PC-9 (cell line): ENCODE measurements around the gene C14orf132. TPM values are rescaled to one million over a fixed set of nuclear protein-coding genes. Genes with fewer than 3 reads are reported as not detected.
"Not testable (repeated sequence)": the region's sequence is repeated elsewhere in the genome, so short reads cannot be mapped to it uniquely, and the experiment has no call there.

Source experiments
- BruUV-seq: library from RNA; stranded (reverse); fragments of 400-500 nt; replicated peaks from 2 replicates; lab custom pipeline; 2021; lab: Mats Ljungman, UMichigan
- CTCF ChIA-PET: fragments of 300-600 bp; sonication (Branson Sonifier 250); formaldehyde crosslinking; loops from one replicate; lab custom pipeline; 2022; ENCODE audit warnings: antibody characterized with exemption; lab: Charles Lee
- POLR2A ChIA-PET: fragments of 300-600 bp; sonication (Branson Sonifier 250); formaldehyde crosslinking; loops from one replicate; lab custom pipeline; 2022; ENCODE audit warnings: antibody characterized with exemption; ENCODE audit not compliant: unreplicated experiment; lab: Charles Lee
- DNase-seq, 2 experiments: peaks; one replicate each; pipeline versions ENCODE4 v3.0.0 to v3.0.0-alpha.2; 2015 to 2022; ENCODE audit warnings: mixed read lengths in 1 of 2
- H2AFZ ChIP-seq: fragments of 200-600 bp; sonication (generic); 2 replicates; pipeline ENCODE4 v1.8.1; 2017; ENCODE audit warnings: antibody characterized with exemption
- H3F3A ChIP-seq: fragments of 200-600 bp; sonication (generic); 2 replicates; pipeline ENCODE4 v1.8.1; 2017; ENCODE audit warnings: antibody characterized with exemption, mild to moderate bottlenecking, low read depth; ENCODE audit not compliant: insufficient read depth
- H3K27ac ChIP-seq: fragments of 200-600 bp; sonication (generic); 2 replicates; pipeline ENCODE4 v1.6.1; 2016; ENCODE audit warnings: mixed run types
- H3K27me3 ChIP-seq: fragments of 200-600 bp; sonication (generic); 2 replicates; pipeline ENCODE4 v1.6.1; 2016; ENCODE audit warnings: low read depth, mixed run types; ENCODE audit not compliant: insufficient read depth
- H3K36me3 ChIP-seq: fragments of 200-600 bp; sonication (generic); 2 replicates; pipeline ENCODE4 v1.6.1; 2016; ENCODE audit warnings: low read depth, mixed run types
- H3K4me1 ChIP-seq: fragments of 200-600 bp; sonication (generic); replicated peaks from 2 replicates; pipeline ENCODE4 v1.6.1; 2016; ENCODE audit warnings: mixed run types; ENCODE audit not compliant: insufficient read depth
- H3K4me2 ChIP-seq: fragments of 200-600 bp; sonication (generic); 2 replicates; pipeline ENCODE4 v1.6.1; 2017; ENCODE audit warnings: mixed run types
- H3K4me3 ChIP-seq: fragments of 200-600 bp; sonication (generic); 2 replicates; pipeline ENCODE4 v1.6.1; 2016; ENCODE audit warnings: mixed run types
- H3K79me2 ChIP-seq: fragments of 200-600 bp; sonication (generic); 2 replicates; pipeline ENCODE4 v1.6.1; 2017; ENCODE audit warnings: low read depth, mixed run types
- H3K9me2 ChIP-seq: fragments of 200-600 bp; sonication (generic); 2 replicates; pipeline ENCODE4 v1.8.1; 2017; ENCODE audit warnings: mild to moderate bottlenecking; ENCODE audit not compliant: insufficient read depth
- H3K9me3 ChIP-seq: fragments of 200-600 bp; sonication (generic); 2 replicates; pipeline ENCODE4 v1.8.1; 2016; ENCODE audit warnings: low read depth; ENCODE audit not compliant: insufficient read depth
- H4K20me1 ChIP-seq: fragments of 200-600 bp; sonication (generic); 2 replicates; pipeline ENCODE4 v1.8.1; 2017; ENCODE audit not compliant: insufficient read depth
- EZH2 ChIP-seq: fragments of 200-600 bp; sonication (generic); IDR thresholded peaks from 2 replicates; pipeline ENCODE4 v1.8.0; 2017; ENCODE audit warnings: antibody characterized with exemption, low read depth
- intact Hi-C: fragments of 100-400 bp; cut with micrococcal nuclease; formaldehyde crosslinking; loops from one replicate; pipeline ENCODE4 v1.10.0; 2022; ENCODE audit not compliant: unreplicated experiment
- total RNA-seq: library from RNA; stranded (reverse); gene quantifications from 2 replicates; pipeline ENCODE4 v1.2.3, GENCODE V29; 2021
- TF ChIP-seq, protein P1 (sequence below): fragments of 200-600 bp; sonication (generic); conservative IDR thresholded peaks from 2 replicates; pipeline ENCODE4 v1.6.1; 2017; ENCODE audit warnings: mixed run types, antibody characterized with exemption, mild to moderate bottlenecking, moderate library complexity

C14orf132 gene
- total RNA-seq, 1 experiment from 2014 or later, result not detected

DNA sequence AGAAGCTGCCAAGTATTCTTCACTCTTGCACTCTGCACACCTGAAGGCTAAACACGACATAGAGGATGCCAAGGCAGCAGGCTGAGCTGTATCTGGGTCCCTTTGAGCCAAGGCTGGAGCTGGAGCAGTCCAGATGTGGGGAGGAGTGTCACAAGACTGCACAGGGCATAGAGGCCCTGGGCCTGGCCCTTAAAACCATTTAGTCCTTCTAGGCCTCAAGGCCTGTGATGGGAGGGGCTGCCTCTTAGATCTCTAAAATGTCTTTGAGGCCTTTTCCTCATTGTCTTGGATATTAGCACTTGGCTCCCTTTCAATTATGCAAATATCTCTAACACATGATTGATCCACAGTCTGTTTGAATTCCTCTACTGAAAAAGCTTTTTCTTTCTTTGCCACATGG lies 28.0 kb upstream of the C14orf132 start:
- no peak overlapping the region for H3K27ac ChIP-seq

DNA sequence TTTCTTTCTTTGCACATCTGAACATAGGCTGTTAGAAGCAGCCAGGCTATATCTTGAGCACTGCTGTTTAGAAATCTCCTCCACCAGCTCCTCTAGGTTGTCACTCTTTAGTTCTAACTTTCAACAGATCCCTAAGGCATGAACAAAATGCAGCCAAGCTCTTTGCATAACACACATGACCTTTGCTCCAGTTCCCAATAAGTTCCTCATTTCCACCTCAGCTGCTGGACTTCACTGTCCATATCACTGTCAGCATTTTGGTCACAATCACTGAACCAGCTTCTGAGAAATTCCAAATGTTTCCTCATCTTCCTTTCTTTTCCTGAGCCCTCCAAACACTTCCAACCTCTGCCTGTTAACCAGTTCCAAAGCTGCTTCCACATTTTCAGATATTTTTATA lies 27.6 kb upstream of the C14orf132 start:
- intact Hi-C loops, result no loop called here

More for the DNA sequence above, 28.0 kb upstream of the C14orf132 start:
- H3K36me3 ChIP-seq, result no peaks in the 10 kb centered on the region
- intact Hi-C loops, result no loop called here
- no peak for DNase-seq
- ChIA-PET CTCF (no interaction called here), POLR2A (no interaction called here)
- no peaks in the 10 kb centered on the region for H4K20me1 ChIP-seq
- BruUV-seq, result no TSS peak
- no peaks in the 10 kb centered on the region for H3K9me2 ChIP-seq
- no peak overlapping the region for H3K4me3 ChIP-seq
- no peaks in the 10 kb centered on the region for H3K4me1 ChIP-seq
- H3F3A ChIP-seq, result no peaks in the 10 kb centered on the region
- H3K79me2 ChIP-seq, result no peaks in the 10 kb centered on the region
- peaks cover 9% of the 10 kb centered on the region; the same call in 1 of the 2 replicates for H3K27me3 ChIP-seq
- TF ChIP-seq, protein P1, sequence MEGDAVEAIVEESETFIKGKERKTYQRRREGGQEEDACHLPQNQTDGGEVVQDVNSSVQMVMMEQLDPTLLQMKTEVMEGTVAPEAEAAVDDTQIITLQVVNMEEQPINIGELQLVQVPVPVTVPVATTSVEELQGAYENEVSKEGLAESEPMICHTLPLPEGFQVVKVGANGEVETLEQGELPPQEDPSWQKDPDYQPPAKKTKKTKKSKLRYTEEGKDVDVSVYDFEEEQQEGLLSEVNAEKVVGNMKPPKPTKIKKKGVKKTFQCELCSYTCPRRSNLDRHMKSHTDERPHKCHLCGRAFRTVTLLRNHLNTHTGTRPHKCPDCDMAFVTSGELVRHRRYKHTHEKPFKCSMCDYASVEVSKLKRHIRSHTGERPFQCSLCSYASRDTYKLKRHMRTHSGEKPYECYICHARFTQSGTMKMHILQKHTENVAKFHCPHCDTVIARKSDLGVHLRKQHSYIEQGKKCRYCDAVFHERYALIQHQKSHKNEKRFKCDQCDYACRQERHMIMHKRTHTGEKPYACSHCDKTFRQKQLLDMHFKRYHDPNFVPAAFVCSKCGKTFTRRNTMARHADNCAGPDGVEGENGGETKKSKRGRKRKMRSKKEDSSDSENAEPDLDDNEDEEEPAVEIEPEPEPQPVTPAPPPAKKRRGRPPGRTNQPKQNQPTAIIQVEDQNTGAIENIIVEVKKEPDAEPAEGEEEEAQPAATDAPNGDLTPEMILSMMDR, result no peak
- no peak for TF ChIP-seq EZH2
- H2AFZ ChIP-seq, result no peak overlapping the region
- H3K9me3 ChIP-seq, result no peaks in the 10 kb centered on the region
- H3K4me2 ChIP-seq, result no peak overlapping the region

DNA sequence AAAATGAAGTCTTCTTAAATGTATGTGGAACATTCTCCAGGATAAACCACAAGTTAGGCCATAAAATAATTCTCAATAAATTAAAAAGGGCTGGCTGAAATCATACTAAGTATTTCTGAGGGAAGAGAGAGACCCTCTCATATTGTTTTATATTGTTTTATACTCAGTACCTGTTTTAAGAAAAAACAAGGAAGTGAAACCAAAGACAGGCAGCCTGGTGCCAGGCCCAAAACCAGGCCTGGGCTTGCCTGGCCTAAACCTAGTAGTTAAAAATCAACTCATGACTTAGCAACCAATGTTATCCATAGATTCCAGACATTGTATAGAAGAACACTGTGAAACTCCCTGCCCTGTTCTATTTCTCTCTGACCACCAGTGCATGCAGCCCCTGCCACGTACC lies 26.4 kb upstream of the C14orf132 start:
- CTCF ChIA-PET, H3K79me2 ChIP-seq, H3K9me3 ChIP-seq, H2AFZ ChIP-seq, H3K4me2 ChIP-seq, H3K4me3 ChIP-seq, H3K27ac ChIP-seq, DNase-seq, H3K36me3 ChIP-seq, intact Hi-C loops, H4K20me1 ChIP-seq, H3K9me2 ChIP-seq, H3K4me1 ChIP-seq, POLR2A ChIA-PET, H3F3A ChIP-seq, BruUV-seq: not testable (repeated sequence)
- peaks cover 16% of the 10 kb centered on the region; the same call in 1 of the 2 replicates for H3K27me3 ChIP-seq

More for the DNA sequence above, 27.6 kb upstream of the C14orf132 start:
- H3F3A ChIP-seq, result no peaks in the 10 kb centered on the region
- H3K27me3 ChIP-seq, result peaks cover 14% of the 10 kb centered on the region; the same call in 1 of the 2 replicates
- ChIA-PET CTCF (no interaction called here), POLR2A (no interaction called here)
- no peaks in the 10 kb centered on the region for H3K4me1 ChIP-seq
- no TSS peak for BruUV-seq
- no peaks in the 10 kb centered on the region for H3K9me2 ChIP-seq
- no peaks in the 10 kb centered on the region for H3K9me3 ChIP-seq
- H3K79me2 ChIP-seq, result no peaks in the 10 kb centered on the region
- no peak overlapping the region for H3K27ac ChIP-seq
- H4K20me1 ChIP-seq, result no peaks in the 10 kb centered on the region
- no peak overlapping the region for H3K4me3 ChIP-seq
- H2AFZ ChIP-seq, result no peak overlapping the region
- TF ChIP-seq, protein P1, result no peak
- TF ChIP-seq EZH2, result no peak
- H3K36me3 ChIP-seq, result no peaks in the 10 kb centered on the region
- H3K4me2 ChIP-seq, result no peak overlapping the region
- DNase-seq, result no peak

DNA sequence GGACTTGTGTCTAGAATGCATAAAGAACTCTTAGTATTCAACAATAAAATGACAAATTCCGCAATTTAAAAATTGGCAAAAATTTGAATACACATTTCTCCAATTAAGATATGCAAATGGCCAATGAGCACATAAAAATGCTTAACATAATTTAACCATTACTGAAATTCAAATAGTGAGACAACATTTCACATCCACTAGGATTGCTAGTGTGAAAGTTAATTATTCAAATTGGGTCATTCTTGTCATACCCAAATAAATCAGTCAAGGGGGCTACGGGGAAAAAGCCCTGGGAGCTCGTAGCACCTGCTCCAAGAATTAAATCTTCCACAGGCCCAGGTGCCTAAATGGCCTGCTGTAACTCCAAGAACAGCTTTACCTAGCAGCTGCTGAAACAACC lies 25.0 kb upstream of the C14orf132 start:
- no peak overlapping the region for H2AFZ ChIP-seq
- no peak overlapping the region for H3K4me2 ChIP-seq
- intact Hi-C loops, result no loop called here
- H3F3A ChIP-seq, result no peaks in the 10 kb centered on the region
- H3K9me2 ChIP-seq, result no peaks in the 10 kb centered on the region
- TF ChIP-seq, protein P1, result no peak
- no peak for TF ChIP-seq EZH2
- H3K9me3 ChIP-seq, result no peaks in the 10 kb centered on the region
- H4K20me1 ChIP-seq, result no peaks in the 10 kb centered on the region
- no peaks in the 10 kb centered on the region for H3K4me1 ChIP-seq
- H3K36me3 ChIP-seq, result no peaks in the 10 kb centered on the region
- no peak for DNase-seq
- ChIA-PET CTCF (no interaction called here), POLR2A (no interaction called here)
- no peak overlapping the region for H3K27ac ChIP-seq
- H3K79me2 ChIP-seq, result no peaks in the 10 kb centered on the region
- H3K27me3 ChIP-seq, result peaks cover 27% of the 10 kb centered on the region
- BruUV-seq, result no TSS peak
- no peak overlapping the region for H3K4me3 ChIP-seq
